ENCODE data around the gene MBD3L2. TPM values are rescaled to one million over a fixed set of nuclear protein-coding genes. Genes with fewer than 3 reads are reported as not detected.

The MBD3L2 gene
- total and polyA plus RNA-seq, 5 donors = not detected

GRCh38 chr19:7083076-7083956, 34.2 kb downstream of the MBD3L2 start:
- 98% methylated on average over 15 of the region's 15 CpGs for WGBS
- Histone ChIP-seq H3K4me3 (ENCODE audit: low read length) (peak overlapping the region; percentile 33), H3K27me3 (ENCODE audit: control insufficient read depth, insufficient read depth) (no peaks in the 10 kb centered on the region), H3K9me3 (ENCODE audit: control insufficient read depth, low read length) (peaks cover 41% of the 10 kb centered on the region), H3K4me1 (ENCODE audit: control insufficient read depth, insufficient read depth, low read length) (no peaks in the 10 kb centered on the region), H3K27ac (ENCODE audit: low read length) (no peak overlapping the region)
- intact Hi-C loops (cut with DNase I) = no loop called here
- ATAC-seq (no peak), DNase-seq (no peak)

GRCh38 chr19:7088999-7089398, 39.9 kb downstream of the MBD3L2 start:
- ATAC-seq (no peak), DNase-seq (no peak)
- WGBS = 93% methylated on average over 6 of the region's 6 CpGs
- no peak overlapping the region for H3K27ac ChIP-seq (ENCODE audit: low read length)
- intact Hi-C loops (cut with DNase I) = no loop called here
- H3K9me3 ChIP-seq (ENCODE audit: control insufficient read depth, low read length) = peaks cover 15% of the 10 kb centered on the region
- H3K4me3 ChIP-seq (ENCODE audit: low read length) = no peak overlapping the region
- H3K4me1 ChIP-seq (ENCODE audit: control insufficient read depth, insufficient read depth, low read length) = no peaks in the 10 kb centered on the region
- H3K27me3 ChIP-seq (ENCODE audit: control insufficient read depth, insufficient read depth) = no peaks in the 10 kb centered on the region

GRCh38 chr19:7098096-7098495, 49.0 kb downstream of the MBD3L2 start:
- H3K4me3 ChIP-seq (ENCODE audit: low read length) = no peak overlapping the region
- no peaks in the 10 kb centered on the region for H3K27me3 ChIP-seq (ENCODE audit: control insufficient read depth, insufficient read depth)
- no peak overlapping the region for H3K27ac ChIP-seq (ENCODE audit: low read length)
- DNase-seq (no peak), ATAC-seq (no peak)
- H3K9me3 ChIP-seq (ENCODE audit: control insufficient read depth, low read length) = no peaks in the 10 kb centered on the region
- intact Hi-C loops (cut with DNase I) = no loop called here
- no peaks in the 10 kb centered on the region for H3K4me1 ChIP-seq (ENCODE audit: control insufficient read depth, insufficient read depth, low read length)
- 97% methylated on average over 3 of the region's 3 CpGs for whole genome bisulfite sequencing

- WGBS = under 1% methylated on average over 78 of the region's 78 CpGs
- Histone ChIP-seq H3K27ac (ENCODE audit: low read length) (peak overlapping the region; percentile 94), H3K27me3 (ENCODE audit: control insufficient read depth, insufficient read depth) (no peaks in the 10 kb centered on the region), H3K4me3 (ENCODE audit: low read length) (peak overlapping the region; percentile 44), H3K4me1 (ENCODE audit: control insufficient read depth, insufficient read depth, low read length) (no peaks in the 10 kb centered on the region), H3K9me3 (ENCODE audit: control insufficient read depth, low read length) (no peaks in the 10 kb centered on the region)
- intact Hi-C loops (cut with DNase I) = no loop called here
- ATAC-seq (peak; percentile 95 to 97), DNase-seq (peak; percentile 94 to 98 (median 96))
Measured at GRCh38 chr19:7098701-7099596, 49.8 kb downstream of the MBD3L2 start.

GRCh38 chr19:7099597-7099921, 50.4 kb downstream of the MBD3L2 start:
- H3K9me3 ChIP-seq (ENCODE audit: control insufficient read depth, low read length) = no peaks in the 10 kb centered on the region
- no peaks in the 10 kb centered on the region for H3K27me3 ChIP-seq (ENCODE audit: control insufficient read depth, insufficient read depth)
- intact Hi-C loops (cut with DNase I) = no loop called here
- WGBS = 12% methylated on average over 9 of the region's 9 CpGs
- DNase-seq (no peak), ATAC-seq (no peak)
- H3K4me1 ChIP-seq (ENCODE audit: control insufficient read depth, insufficient read depth, low read length) = no peaks in the 10 kb centered on the region
- peak overlapping the region; percentile 44 for H3K4me3 ChIP-seq (ENCODE audit: low read length)
- peak overlapping the region; percentile 94 for H3K27ac ChIP-seq (ENCODE audit: low read length)

Other genes with a start within 250 kb of the MBD3L2 start
- under 1 TPM; 0.25 to 0.53 (median 0.38) TPM for gene ADGRE1, start 161.7 kb upstream of the MBD3L2 start, total RNA-seq
- gene ADGRE1, start 161.7 kb upstream of the MBD3L2 start, polyA plus RNA-seq = not detected
- not detected for gene MBD3L2B, start 27.9 kb upstream of the MBD3L2 start, total RNA-seq
- not detected for gene MBD3L2B, start 27.9 kb upstream of the MBD3L2 start, polyA plus RNA-seq
- gene MBD3L5, start 18.7 kb upstream of the MBD3L2 start, total RNA-seq = not detected
- gene MBD3L5, start 18.7 kb upstream of the MBD3L2 start, polyA plus RNA-seq = not detected
- not detected for gene MBD3L4, start 9.1 kb upstream of the MBD3L2 start, total RNA-seq
- gene MBD3L4, start 9.1 kb upstream of the MBD3L2 start, polyA plus RNA-seq = not detected
- not detected for gene MBD3L3, start 9.4 kb downstream of the MBD3L2 start, total RNA-seq
- not detected for gene MBD3L3, start 9.4 kb downstream of the MBD3L2 start, polyA plus RNA-seq
- gene ZNF557, start 20.4 kb downstream of the MBD3L2 start, total RNA-seq = 1 to 10 TPM; 4.8 to 5.8 (median 5.0) TPM
- gene ZNF557, start 20.4 kb downstream of the MBD3L2 start, polyA plus RNA-seq = 2.3 TPM
- gene INSR, start 245.1 kb downstream of the MBD3L2 start, total RNA-seq = 10 to 100 TPM; 48.2 to 58.6 (median 55.8) TPM
- 17.3 TPM for gene INSR, start 245.1 kb downstream of the MBD3L2 start, polyA plus RNA-seq

All from right cardiac atrium (tissue), 5 donors.